HG03460 (cell line): ENCODE measurements around the gene KIF23.
"Not testable (repeated sequence)": the region's sequence is repeated elsewhere in the genome, so short reads cannot be mapped to it uniquely, and the experiment has no call there.

ENCODE experiments used
- ATAC-seq: cut with Tn5 transposase; IDR thresholded peaks from one replicate; pipeline ENCODE4 v1.9.1; 2021; ENCODE audit not compliant: unreplicated experiment

The KIF23 gene

DNA sequence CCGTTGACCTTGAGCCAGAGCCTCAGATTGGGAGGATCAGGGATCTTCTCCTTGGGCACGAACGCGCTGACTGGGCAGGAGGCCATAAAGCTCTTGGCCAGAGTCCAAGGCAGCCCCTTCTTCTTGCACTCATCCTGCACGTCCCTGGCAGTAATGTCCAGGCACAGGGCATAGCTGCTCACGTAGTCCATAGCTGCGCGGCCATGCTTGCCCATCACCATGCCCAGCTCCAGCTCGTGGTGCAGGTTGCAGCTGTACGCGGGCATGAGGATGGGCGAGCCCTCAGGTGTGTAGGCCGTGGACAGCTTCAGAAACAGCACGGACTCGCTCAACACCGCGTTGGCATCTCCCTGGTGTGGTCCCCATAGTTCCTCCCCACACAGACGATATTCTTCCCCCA, 20.5 kb downstream of the KIF23 start:
- no peak for ATAC-seq

- ATAC-seq, result no peak
These were observed 21.8 kb downstream of the KIF23 start for GRCh38 chr15:69435985-69436384.

DNA sequence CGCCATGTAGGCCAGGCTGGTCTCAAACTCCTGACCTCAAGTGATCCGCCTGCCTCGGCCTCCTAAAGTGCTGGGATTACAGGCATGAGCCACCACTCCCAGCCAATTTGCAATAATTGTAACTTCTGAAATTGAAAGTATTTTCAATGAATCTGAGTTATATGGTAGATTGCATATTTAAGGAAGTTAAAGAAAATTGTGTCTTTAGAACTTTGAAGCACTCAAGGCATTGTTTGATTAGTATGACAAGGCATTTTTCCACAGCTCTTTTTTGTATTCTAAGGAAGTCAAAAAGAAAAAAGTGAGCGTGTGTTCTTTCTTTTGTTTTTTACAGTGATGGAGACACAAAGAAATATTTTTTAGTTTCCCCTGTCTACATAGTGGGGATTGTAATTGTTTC, 22.8 kb downstream of the KIF23 start:
- ATAC-seq, result no peak

GRCh38 chr15:69439623-69440022, 25.5 kb downstream of the KIF23 start:
- no peak for ATAC-seq

- ATAC-seq, result peak; percentile 82
These were observed 29.0 kb downstream of the KIF23 start for GRCh38 chr15:69443032-69443611.

DNA sequence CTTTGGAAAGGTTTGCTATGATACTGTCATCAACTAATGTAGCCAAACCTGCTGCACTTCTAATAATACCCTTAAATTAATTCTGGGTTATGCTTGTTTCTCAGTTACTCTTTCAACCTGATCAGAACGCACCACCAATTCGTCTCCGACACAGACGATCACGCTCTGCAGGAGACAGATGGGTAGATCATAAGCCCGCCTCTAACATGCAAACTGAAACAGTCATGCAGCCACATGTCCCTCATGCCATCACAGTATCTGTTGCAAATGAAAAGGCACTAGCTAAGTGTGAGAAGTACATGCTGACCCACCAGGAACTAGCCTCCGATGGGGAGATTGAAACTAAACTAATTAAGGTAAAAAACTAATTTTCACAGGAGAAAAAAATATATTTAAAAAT, 30.5 kb downstream of the KIF23 start:
- no peak for ATAC-seq

DNA sequence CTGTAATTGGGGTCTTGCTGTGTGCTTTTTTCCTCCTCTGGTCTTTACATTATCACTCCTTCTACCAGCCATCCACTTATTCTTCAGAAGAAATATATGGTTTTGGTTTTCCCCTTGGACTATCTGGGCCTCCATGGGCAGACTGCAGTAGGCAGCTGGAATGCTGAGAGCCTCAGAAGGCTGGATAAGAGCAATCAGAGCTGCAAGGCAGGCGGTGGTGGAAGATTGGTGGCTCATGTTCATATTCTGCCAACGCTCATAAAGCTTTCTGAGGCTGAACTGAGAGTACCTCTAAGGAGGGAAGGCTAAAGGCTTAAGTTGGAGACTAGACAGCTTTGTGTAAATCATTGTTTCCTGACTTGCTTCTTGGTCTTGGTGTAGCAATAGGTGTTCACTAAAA, 32.8 kb downstream of the KIF23 start:
- ATAC-seq, result no peak

DNA sequence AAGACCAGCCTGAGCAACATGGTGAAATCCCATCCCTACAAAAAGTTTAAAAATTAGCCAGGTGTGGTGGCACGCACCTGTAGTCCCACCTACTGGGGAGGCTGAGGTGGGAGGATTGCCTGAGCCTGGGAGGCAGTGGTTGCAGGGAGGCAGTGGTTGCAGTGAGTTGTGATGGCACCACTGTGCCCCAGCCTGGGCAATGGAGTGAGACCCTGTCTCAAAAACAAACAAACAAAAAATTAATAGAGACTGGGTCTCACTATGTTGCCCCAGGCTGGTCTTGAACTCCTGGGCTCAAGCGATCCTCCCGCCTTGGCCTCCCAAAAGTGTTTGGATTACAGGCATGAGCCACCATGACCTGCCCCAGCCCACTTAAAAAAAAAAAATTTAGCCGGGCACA, 36.1 kb downstream of the KIF23 start:
- not testable (repeated sequence) for ATAC-seq

DNA sequence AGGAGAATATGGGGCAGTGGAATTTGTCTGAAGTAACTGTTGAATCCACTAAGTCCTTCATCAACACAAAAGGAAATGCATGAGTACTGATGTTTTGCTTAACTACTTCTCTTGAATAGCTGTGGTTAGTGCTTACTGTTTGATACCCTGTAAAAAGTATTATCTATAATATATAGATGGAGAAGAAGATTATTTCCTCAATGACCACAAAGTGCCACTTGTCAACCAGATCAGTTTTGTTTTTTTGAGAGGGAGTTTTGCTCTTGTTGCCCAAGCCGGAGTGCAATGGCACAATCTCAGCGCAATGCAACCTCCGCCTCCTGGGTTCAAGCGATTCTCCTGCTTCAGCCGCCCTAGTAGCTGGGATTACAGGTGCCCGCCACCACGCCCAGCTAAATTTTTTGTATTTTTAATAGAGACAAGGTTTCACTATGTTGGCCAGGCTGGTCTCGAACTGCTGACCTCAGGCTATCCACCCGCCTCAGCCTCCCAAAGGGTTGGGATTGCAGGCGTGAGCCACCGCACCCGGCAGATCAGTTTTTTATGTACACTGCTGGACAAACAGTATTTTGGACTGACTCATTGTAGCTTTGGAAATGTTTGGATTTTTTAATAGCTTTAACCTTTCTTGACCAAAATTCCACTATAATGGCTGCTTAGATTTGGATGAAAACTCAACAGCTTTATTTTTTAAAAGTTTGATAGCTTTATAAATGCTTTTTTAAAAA, 37.0 kb downstream of the KIF23 start:
- no peak for ATAC-seq

DNA sequence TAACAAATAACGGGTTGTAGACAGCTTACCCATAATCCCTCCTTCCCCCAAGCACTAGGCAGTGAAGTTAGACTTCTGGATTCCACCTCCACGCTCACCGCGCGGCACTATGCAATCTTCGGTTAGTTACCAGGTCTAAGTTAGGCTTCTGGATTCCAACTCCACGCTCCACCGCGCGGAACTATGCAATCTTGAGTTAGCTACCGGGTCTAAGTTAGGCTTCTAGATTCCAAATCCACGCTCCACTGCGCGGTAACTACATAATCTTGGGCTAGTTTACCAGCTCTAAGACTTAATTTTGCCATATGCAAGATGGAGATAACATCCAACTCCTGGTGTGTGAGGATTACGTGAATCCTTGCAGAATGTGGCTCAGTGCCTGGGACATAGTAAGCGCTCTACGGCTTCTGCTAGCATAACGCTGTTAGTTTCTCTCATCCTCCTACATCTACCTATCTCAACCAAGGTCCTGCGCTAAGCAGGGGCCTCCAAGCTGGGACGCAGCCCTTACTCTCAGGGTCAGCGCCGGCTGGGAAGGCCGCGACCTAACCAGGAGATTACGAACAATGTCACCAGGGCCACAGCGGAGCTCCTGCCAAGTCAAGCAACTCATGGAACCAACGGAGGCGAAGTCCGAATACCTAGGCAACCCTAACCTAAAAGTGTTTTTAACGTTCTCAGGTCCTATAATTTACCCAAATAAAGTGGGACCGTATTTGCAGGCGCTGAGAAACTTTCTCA, 38.0 kb downstream of the KIF23 start:
- peak; percentile 33 for ATAC-seq

DNA sequence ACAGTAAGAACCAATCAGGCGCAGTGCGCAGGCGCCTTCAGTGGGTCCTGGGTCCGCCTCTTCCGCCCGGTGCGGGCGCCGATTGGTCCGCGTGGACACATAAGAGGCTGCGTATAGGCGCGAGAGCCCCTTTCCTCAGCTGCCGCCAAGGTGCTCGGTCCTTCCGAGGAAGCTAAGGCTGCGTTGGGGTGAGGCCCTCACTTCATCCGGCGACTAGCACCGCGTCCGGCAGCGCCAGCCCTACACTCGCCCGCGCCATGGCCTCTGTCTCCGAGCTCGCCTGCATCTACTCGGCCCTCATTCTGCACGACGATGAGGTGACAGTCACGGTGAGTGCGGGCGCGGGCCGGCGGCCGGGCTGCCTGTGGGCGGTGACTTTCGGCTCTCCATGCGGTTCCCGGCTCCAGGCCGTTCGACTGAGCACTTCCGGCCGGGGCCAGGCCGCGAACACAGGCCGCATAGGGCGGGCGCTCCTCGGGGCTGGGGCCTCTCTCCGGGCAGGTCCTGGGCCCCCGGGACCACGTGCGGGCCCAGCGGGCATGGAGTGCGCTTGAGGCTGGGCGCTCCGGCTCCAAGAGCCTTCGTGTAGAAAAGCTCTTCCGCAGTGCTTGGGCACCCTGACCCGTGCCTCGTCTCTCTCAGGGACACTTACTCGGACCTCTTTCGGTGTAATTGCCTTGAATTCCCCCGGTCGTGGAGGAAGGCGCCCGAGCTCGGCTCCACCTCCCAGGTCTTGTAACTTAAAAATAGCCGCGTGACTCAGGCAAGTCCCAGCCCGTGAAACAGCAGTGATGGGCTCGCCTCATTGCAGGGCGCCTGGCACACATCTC, 38.8 kb downstream of the KIF23 start, which contains the start of gene RPLP1:
RPLP1 (plus strand) TSS at position 127 of the 830 bp plus-strand sequence; CDS start at position 258, 131 bp downstream.
- ATAC-seq, result peak; percentile 78

- no peak for ATAC-seq
These were observed 40.8 kb downstream of the KIF23 start for GRCh38 chr15:69454953-69455352.

DNA sequence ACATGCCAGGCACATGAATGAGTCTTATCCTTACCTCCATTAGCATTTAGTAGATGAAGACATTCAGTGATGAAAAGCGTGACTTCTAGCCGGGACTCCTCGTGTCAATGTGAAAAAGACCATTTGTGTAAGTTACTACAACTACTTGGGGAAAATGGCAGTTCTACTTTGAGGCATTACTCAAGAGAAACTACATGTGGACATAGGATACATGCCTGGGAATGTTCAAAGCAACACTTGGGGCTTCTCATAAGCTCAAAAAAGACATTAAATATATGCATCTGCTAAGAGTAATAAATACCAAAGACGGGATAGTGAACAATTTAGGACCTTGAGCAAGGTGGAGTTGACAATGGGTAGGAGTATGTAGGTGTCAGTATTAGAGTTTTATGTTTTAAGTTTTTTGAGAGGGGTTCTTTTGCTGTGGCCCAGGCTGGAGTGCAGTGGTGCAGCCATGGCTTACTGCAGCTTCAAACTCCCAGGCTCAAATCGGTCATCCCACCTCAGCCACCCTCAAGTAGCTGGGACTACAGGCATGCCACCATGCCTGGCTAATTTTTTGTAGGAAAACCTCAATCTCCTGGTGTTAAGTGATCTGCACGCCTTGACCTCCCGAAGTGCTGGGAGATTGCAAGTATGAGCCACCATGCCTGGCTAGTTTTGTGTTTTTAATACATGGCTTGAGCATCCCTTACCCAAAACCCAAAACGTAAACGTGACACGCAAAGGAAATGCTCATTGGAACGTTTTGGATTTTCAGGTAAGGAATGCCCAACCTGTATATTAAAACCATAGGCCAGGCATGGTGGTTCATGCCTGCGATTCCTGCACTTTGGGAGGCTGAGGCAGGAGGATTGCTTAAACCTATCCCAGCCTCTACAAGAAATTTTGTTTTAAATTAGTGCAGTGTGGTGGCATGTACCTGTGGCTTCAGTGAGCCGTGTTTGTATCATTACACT, 42.3 kb downstream of the KIF23 start:
- ATAC-seq, result no peak

GRCh38 chr15:69457304-69458280, 43.4 kb downstream of the KIF23 start:
- ATAC-seq, result no peak

DNA sequence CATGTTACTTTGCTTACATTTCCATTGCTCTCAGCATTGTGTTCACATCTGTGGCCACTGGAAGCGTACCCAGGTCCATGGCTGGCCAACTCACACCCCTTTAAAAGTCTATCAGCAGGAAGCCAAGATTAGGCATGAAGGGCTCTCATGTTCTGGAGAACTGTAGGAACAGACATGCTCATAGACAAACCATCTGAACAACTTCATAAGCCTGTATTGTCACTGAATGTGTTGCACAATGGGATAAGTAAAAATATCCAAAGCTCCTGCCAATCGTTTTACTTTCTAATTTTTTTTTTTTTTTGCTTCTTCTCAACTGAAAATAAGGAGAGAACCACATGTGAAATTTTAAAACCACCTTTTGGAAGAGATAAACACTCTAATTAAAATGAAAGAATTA, 44.9 kb downstream of the KIF23 start:
- no peak for ATAC-seq

DNA sequence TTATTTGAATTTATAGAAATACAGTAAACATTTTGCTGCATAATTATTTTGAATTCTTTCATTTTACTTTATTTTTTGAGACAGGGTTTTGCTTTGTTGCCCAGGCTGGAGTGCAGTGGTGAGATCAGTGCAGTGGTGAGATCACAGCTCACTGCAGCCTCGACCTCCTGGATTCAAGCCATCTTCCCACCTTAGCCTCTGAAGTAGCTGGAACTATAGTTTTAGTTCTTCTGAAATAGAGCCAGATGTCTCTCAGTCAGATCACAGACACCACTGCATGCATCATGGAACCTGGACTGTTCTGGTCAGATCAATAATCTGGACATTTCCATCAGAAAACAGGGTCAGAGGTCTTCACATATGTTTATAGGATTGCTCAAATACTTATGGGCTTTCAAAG, 46.3 kb downstream of the KIF23 start:
- ATAC-seq, result no peak

DNA sequence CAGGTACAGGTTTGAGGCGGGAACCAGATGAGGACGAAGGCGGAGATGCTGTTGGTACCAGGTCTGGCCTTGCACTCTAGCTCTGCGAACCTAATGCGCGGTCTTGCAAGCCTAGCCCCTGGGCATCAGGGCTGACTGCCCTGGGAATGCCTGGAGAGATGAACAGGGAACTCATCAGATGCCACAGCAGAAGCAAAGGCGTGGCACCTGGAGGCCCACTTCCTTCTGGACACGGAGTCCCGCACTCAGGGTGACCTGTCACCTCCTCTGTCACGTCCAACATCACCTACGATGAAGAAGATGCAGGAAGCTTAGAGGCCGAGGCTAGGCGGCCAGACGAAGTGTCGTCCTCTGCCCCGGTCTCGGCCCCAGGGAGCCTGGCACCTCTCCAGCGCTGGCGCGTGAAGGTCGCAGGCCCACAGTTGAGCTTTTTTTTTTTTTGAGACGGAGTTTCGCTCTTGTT, 47.9 kb downstream of the KIF23 start:
- no peak for ATAC-seq

DNA sequence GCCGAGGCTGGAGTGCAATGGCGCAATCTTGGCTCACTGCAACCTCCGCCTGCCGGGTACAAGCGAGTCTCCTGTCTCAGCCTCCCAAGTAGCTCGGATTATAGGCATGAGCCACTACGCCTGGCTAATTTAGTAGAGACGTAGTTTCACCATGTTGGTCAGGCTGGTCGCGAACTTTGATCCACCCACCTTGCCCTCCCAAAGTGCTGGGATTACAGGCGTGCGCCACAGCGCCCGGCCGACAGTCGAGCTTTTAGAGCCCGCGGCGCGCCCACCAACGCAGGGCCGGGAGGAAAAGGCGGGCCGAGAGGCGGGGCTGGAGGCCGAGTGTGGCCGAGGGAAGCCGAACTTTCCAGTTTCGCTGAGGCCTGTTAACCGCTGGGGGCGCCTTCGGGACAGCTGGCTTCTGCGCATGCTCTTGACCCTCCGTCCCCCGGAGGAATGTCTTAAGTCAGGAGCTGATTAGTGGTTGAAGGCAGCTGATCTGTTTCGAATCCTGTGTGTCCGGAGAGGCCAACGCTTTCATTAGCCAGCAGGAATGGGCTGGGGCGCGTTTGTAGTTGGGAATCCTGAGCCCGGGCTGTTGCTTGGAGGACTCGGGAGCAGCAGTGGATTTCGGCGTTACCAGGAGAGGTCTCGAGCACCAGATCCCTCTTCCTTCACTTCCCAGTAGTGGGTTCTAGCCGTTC, 48.5 kb downstream of the KIF23 start:
- ATAC-seq, result peak; percentile 92
